ENCODE results near the gene C2orf66.

C2orf66 gene

GRCh38 chr2:196809260-196809659 lies at the start of gene C2orf66:
C2orf66 (minus strand) TSS chr2:196809355; CDS start chr2:196809336, 19 bp downstream.
- no peak within 1 kb of the TSS for H3K27ac ChIP-seq
- H3K27me3 ChIP-seq (ENCODE audit: insufficient read depth, low read depth) = no peaks in the 10 kb centered on the region
- no peaks in the 10 kb centered on the region for H4K20me1 ChIP-seq (ENCODE audit: insufficient read depth)
- H3K4me1 ChIP-seq (ENCODE audit: low read depth, poor library complexity, severe bottlenecking) = no peaks in the 10 kb centered on the region
- H3K4me2 ChIP-seq = no peak within 1 kb of the TSS
- no peak within 1 kb of the TSS for H2AFZ ChIP-seq (ENCODE audit: low read depth)
- no peaks in the 10 kb centered on the region for H3K36me3 ChIP-seq (ENCODE audit: insufficient read depth)
- no peak for TF ChIP-seq CTCF (conservative IDR thresholded peaks at IDR 0.05; ENCODE audit: low read depth, low read length)
- H3K4me3 ChIP-seq (IDR thresholded peaks at IDR 0.05; ENCODE audit: insufficient read depth, low read depth, low read length) = no peak within 1 kb of the TSS
- H3K9ac ChIP-seq = no peak within 1 kb of the TSS
- H3K79me2 ChIP-seq (ENCODE audit: insufficient read depth, low read depth) = no peaks in the 10 kb centered on the region

GRCh38 chr2:196854629-196855028 lies 45.5 kb upstream of the C2orf66 start:
- Histone ChIP-seq H3K4me1 (ENCODE audit: low read depth, poor library complexity, severe bottlenecking) (no peaks in the 10 kb centered on the region), H3K27ac (no peak overlapping the region), H3K9ac (no peak overlapping the region), H2AFZ (ENCODE audit: low read depth) (no peak overlapping the region), H3K79me2 (ENCODE audit: insufficient read depth, low read depth) (no peaks in the 10 kb centered on the region), H3K36me3 (ENCODE audit: insufficient read depth) (no peaks in the 10 kb centered on the region), H4K20me1 (ENCODE audit: insufficient read depth) (no peaks in the 10 kb centered on the region), H3K4me2 (no peak overlapping the region), H3K4me3 (IDR thresholded peaks at IDR 0.05; ENCODE audit: insufficient read depth, low read depth, low read length) (no peak overlapping the region), H3K27me3 (ENCODE audit: insufficient read depth, low read depth) (no peaks in the 10 kb centered on the region)
- TF ChIP-seq CTCF (conservative IDR thresholded peaks at IDR 0.05; ENCODE audit: low read depth, low read length) = no peak

- H2AFZ ChIP-seq (ENCODE audit: low read depth) = no peak overlapping the region
- H3K4me3 ChIP-seq (IDR thresholded peaks at IDR 0.05; ENCODE audit: insufficient read depth, low read depth, low read length) = no peak overlapping the region
- H3K36me3 ChIP-seq (ENCODE audit: insufficient read depth) = no peaks in the 10 kb centered on the region
- no peak for TF ChIP-seq CTCF (conservative IDR thresholded peaks at IDR 0.05; ENCODE audit: low read depth, low read length)
- no peak overlapping the region for H3K4me2 ChIP-seq
- no peak overlapping the region for H3K9ac ChIP-seq
- H3K79me2 ChIP-seq (ENCODE audit: insufficient read depth, low read depth) = no peaks in the 10 kb centered on the region
- no peak overlapping the region for H3K27ac ChIP-seq
- H4K20me1 ChIP-seq (ENCODE audit: insufficient read depth) = no peaks in the 10 kb centered on the region
- no peaks in the 10 kb centered on the region for H3K27me3 ChIP-seq (ENCODE audit: insufficient read depth, low read depth)
- no peaks in the 10 kb centered on the region for H3K4me1 ChIP-seq (ENCODE audit: low read depth, poor library complexity, severe bottlenecking)
Measured at GRCh38 chr2:196853301-196854087, 44.3 kb upstream of the C2orf66 start.

GRCh38 chr2:196851088-196851487 lies 41.9 kb upstream of the C2orf66 start:
- Histone ChIP-seq H3K9ac (no peak overlapping the region), H3K4me2 (no peak overlapping the region), H2AFZ (ENCODE audit: low read depth) (no peak overlapping the region), H3K4me3 (IDR thresholded peaks at IDR 0.05; ENCODE audit: insufficient read depth, low read depth, low read length) (no peak overlapping the region), H3K27me3 (ENCODE audit: insufficient read depth, low read depth) (no peaks in the 10 kb centered on the region), H3K4me1 (ENCODE audit: low read depth, poor library complexity, severe bottlenecking) (no peaks in the 10 kb centered on the region), H3K36me3 (ENCODE audit: insufficient read depth) (no peaks in the 10 kb centered on the region), H3K27ac (no peak overlapping the region), H4K20me1 (ENCODE audit: insufficient read depth) (no peaks in the 10 kb centered on the region), H3K79me2 (ENCODE audit: insufficient read depth, low read depth) (no peaks in the 10 kb centered on the region)
- TF ChIP-seq CTCF (conservative IDR thresholded peaks at IDR 0.05; ENCODE audit: low read depth, low read length) = no peak

All from KMS-11 (cell line).